Measurements from ENCODE around the gene PPP1R12B.

The PPP1R12B gene

DNA sequence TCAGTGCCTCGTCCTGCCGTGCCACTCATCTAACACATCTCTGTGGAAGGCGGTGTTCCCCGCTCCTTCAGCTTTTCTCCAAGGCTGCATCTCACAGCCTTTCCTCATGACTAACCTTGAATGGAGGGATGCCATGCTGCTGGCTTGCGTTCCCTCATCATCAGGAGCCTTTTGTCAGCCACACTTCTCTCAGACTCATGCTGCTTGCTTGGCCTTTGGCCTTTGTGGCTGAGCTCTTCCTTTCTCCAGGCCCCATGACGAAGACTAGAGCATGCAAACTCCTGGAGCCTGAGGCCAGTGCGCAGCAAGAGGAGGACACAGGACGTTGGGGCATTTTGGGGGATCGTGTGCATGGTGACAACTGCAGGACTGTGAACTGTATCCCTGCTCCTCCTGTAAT lies 291.0 kb downstream of the PPP1R12B start:
- DNase-seq: no peak

DNA sequence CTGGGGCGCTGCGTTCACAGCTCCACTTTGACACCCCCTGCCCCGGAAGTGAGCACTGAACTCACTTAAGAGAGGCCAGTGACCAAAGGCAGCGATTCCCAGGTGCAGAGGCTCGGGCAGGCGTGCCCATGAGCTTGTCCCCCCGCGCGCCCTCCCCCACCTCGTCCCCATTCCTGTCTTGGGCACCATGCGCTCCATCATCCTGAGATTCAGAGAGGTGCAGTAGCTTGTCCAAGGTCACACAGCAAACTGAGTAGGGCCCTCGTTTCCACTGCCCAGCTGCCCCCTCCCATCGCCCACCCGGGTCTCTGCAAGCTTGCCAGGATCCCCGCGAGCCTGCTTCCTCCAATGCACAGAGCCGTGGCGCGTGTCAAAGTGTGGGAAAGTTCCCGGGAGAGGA lies 293.7 kb downstream of the PPP1R12B start:
- DNase-seq: no peak

All from NCI-H526 treated with DMSO at 0.1 percent for 48 hours (cell line).